Renal cortex interstitium (tissue), 11 donors: ENCODE results near the gene LIMCH1. TPM values are rescaled to one million over a fixed set of nuclear protein-coding genes. Genes with fewer than 3 reads are reported as not detected.
A peak's percentile ranks its signal among the peaks of the same experiment; 100 is the strongest.

Experiments
- DNase-seq, 11 donors: peaks; one replicate each; pipeline ENCODE4 v3.0.0-alpha.2; 2013; ENCODE audit warnings: low read depth in 9 of 11, low spot score in 4 of 11; ENCODE audit errors: extremely low read depth in 1 of 11
- polyA plus RNA-seq, 3 donors: library from polyadenylated mRNA; unstranded; fragments of 120-200 nt; gene quantifications; one replicate each; pipeline ENCODE4 v1.2.1, GENCODE V29; 2013; ENCODE audit not compliant: insufficient read length in 3 of 3

The LIMCH1 gene
- polyA plus RNA-seq, 3 donors = 92.8 to 110 (median 108) TPM

DNA sequence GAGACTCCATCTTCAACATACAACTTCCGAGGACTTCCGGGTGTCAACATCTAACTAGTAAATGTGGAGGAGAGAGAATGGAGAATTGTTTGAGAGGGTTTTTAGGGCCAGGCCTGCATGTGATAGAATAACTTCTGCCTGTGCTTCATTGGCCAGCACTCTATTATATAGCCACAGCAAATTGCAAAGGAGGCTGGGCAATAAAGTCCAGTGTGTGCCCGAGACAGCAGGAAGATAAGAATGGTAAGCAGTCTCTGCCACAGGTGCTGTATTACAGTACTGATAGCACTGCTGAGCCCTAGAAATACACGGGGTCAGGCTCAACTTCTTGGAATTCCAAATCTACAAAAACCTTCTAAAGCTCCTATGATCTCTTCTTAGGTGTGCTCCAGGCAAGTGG, 20.8 kb upstream of the LIMCH1 start:
- no peak for DNase-seq

DNA sequence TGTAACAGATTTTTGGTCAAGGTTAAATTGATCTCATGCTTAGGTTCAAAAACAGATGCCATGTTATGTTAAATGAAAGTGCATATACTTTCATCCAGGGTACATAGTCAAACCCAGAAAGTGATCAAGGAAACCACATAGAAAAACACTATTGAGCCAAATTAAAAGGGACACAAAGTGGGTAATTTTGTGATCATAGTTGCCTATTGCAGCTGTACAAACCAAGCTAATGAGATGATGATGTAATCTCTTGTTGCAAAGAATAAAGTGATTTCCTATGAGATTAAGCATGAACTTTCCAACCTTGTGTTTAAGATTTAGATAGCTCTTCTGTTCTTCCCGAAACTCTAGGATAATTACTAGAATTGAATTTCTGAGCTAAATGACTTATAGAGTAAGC, 20.2 kb upstream of the LIMCH1 start:
- DNase-seq = no peak

DNA sequence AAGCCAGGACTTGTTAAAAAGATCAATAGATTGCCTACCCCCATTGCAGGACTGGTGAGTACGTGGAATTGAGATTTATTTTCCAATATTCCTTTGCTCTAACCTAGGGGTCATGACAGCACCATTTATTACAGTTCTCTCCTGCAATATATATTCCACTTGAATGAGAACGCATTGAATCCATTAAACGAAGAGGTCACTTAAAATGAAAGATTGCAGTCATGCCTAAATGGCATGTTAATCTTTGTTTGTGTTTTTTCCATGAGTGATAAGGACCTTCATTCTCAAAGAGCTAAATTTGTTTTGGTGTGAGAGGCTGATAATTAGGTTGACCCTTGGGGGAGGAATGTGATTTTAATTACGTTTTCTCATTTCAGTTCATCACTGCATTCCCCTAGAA, 13.5 kb upstream of the LIMCH1 start:
- DNase-seq = no peak

DNA sequence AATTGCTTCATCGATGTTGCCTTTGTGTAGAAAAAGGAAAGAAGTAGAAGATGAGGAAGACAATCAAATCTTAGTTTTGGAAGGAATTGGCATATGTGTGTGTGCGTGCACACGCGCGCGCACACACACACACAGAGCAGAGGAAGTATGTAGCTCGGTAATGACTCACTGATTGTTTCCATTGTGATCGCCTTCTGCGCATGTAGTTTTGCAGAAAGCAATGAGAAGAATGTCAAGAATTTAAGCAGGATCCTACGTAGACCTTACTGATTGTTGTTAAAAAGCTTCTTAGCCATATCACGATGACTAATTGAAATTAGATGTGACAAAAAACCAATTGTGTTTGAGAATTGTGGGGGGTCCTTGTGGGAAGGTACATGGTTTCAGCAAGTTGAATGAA, 12.8 kb upstream of the LIMCH1 start:
- peak in 2 of 11 donors; percentile 34 to 46 for DNase-seq

DNA sequence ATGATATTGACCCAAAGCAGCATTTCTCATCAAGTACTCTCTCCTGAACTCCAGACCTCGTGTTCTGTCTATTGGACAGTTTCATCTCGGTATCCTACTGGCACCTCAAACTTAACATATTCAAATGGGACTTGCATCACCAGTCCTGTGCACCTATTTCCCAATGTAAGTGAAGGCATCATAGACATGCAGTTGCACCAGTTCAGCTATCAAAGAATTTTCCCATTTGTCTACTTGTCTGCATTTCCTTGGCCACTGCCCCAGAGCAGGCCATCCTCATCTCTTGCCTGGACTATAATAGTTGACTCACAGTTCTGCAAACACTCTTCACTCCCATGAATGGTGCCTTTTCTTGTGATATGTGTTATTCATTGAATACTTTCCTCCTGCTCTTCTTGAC, 11.3 kb upstream of the LIMCH1 start:
- DNase-seq = no peak

DNA sequence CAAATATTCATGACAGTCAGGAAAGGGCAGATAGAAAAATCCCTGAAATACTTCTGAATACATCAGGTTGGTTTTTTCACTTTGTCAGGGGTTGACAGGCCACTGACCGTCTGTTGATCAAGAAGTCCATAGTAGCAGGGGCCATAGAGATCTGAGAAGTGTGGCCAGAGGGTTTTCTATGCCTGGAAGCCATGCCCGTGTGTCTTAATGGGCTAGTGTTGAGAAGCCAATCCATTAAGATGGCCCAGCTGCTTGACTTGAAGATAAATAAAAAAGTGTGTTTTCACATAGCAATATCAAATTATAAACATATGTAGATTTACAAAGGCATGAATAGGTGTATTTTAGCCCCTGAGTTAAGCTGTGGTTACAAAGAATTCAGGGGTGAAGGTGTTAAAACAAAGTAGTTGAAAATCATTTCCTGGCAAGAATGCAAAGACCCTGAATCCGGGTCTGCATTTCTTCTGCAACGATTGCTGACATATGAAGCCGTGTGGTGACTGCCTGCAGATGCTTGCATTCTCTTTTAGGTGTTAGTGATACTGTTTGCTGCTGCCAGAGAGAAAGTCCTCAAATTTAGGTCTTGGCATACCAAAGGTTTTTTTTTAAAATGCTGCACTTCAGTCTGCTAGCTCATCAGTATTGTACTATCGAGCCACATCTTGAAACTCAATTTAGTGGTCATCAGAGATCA, 9.3 kb upstream of the LIMCH1 start:
- no peak for DNase-seq

DNA sequence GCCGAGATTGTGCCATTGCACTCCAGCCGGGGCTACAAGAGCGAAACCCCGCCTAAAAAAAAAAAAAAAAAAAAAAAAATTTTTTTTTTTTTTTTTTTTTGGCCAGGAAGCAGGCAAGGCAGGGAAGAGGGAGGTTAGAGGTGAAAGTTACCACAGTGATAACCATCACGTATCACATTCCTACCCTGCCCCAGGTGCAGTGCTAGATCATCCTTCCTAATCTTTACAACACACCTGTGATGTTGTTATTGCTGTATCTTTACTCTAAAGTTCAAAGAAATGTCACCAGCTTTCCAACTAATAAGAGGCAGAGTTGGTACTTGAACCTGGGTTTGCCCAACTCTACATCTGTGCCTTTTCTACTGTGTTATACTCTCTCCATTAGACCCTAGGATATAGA, 7.2 kb upstream of the LIMCH1 start:
- DNase-seq = no peak

DNA sequence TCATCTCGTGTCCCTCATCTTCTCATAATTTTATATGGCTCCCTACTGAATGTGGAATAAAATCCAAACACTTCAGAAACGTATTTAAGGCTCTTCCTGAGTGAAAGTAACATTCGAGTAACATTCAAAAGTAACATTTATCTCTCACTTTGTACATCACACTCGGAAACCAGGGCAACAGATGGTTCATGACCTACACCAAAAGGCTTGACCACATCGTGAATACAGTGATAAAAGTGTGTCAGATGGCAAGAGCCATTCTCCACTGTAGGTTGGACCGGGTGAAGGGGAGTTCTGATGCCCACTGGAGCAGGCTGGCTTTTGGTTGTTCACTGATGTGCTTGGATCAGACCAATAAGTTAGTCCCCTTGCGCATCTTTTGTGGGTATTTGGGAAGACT, 5.6 kb upstream of the LIMCH1 start:
- no peak for DNase-seq

DNA sequence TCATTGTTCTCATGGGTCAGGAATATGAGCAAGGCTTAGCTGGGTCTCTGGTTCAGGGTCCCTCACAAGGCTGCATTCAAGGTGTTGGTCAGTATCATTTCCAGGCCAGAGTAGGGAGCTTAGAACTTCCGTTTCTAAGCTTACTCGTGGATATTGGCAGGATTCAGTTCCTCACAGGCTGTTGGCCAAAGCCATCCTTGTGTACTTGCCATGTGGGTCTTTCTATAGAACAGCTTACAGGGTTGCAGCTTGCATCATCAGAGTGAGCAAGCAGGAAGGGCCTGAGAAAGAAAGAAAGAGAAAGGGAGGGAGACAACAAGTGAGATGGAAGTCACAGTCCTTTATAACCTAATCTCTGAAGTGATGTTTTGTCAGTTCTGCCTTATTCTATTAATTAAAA, 5.1 kb upstream of the LIMCH1 start:
- DNase-seq = no peak

DNA sequence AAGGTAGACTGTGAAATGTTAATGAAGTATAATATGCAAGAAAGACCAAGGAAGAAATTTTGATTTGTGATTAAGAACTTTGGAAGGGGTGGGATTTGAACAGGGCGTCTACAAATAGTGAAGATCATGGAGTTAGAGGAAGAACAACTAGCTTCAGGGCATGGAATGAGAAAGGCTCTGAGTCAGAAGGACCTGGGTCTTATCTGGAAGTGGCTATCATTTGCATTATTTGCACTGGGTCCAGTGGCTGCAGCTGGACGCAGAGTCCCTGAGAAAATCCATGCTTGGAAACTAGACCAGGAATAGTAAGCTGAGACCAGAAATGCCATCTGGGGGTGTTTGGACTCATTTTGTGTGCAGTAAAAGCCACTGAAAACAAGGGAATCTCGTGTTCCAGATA, 4.3 kb upstream of the LIMCH1 start:
- DNase-seq = no peak

DNA sequence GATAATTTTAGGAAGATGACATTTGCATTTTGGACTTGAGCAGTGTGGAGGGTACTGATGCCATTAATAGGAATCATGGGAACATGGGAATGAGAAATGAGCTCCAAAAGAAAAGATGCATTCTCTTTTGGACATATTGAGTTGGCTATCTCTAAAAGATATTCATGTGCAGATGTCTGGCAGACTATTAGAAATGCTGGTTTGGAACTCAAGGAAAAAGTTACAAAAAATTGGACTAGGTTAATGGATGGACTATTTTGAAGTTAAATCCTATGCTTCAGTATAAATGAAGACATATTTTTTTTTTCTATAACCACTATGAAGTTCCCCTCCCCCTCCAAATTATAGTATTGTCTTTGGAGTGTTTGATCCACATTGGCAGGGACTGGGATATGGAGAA, 3.6 kb upstream of the LIMCH1 start:
- DNase-seq = no peak

DNA sequence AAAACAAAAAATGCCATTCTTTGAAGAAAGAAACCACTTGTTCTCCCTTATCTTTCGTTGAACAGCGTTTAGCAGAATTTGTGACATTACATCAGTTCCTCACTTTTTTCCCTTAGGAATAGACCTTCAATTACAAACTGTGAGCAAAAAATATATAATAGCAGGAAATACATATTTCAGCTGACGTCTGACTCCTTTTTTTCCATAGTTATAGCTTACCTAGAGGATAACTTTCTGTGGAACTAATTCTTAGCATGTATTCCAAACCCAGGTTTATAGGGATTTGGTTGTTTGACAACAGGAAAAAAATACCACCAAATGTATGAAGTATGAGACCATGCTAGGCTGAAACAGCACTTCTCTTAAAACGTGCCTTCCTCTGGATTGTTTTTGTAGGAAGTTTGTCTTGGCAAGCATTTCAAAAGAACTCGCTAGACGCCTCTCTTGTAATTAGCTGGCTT, 2.0 kb upstream of the LIMCH1 start:
- no peak for DNase-seq

DNA sequence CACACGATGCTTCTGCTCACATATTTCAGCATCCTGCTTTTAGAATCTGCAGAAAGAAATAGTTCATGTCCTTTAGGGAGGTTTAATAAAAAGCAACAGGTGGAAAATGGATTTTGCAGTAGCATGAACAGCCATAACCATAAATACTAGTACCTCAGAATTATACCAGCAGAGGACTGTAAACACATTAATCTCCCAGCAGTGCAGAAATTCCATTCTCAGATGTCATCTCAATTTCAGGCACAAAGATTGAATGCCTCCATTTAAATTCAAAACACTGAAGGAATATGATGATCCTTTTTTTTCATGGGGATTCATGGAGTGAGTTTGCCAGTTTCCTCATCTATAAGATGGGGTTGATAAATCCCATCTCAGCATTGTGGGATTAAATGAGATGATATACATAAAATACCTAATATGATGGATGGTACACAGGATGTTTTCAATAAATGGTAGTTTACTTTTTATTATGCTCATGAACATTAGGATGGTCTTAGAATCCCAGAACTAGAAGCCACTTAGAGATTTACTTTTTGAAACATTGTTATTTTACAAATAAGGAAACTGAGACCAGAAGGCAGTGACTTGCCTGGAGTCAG, 566 bp upstream of the LIMCH1 start:
- DNase-seq = no peak

DNA sequence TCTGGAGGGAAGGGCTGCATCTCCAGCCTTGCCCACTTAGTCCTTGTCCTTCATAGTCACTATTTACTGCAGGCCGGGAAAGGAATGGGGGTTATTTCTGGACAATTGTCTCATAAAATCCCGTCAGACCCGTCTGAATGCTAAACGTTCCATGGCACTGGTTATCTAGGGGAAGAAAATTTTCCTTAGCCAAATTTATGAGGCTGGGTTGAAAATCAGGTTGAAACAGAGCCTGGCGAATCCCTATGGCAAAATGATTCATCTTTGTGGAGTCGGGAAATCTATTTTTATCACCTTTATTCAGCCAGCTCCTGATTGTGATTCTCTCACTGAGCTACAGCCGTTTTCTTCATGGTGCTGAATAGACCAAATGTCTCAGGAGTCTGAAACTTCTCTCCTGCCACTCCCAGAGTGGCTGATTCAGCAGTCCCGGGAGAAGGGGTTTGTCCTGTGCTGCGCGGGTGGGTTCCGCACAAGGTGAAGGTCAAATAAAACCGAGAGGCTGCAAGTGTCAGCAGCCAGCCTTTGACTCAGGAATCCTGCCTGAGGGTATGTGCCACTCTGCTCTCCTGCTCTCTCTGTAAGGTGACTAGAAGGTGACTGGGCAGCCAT, 1.0 kb downstream of the LIMCH1 start:
- DNase-seq = no peak

DNA sequence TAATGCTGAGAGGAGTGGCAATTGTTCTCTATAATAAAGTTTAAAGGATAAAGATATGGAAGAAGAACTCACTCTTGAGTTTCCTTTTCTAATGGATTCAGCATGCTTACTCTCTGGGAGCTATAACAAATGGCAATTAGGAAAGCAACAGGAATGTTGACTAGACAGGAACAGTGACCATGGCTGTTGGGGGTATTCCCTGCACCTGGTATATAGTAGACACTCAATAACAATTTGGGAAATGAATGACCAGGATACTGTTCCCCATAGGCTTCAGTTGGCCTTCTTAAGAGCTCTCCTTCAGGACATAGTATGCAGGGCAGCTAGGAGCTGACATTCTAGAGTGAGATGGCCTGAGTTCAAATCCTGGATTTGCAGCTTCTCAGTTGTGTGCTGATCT, 1.8 kb downstream of the LIMCH1 start:
- DNase-seq = no peak

DNA sequence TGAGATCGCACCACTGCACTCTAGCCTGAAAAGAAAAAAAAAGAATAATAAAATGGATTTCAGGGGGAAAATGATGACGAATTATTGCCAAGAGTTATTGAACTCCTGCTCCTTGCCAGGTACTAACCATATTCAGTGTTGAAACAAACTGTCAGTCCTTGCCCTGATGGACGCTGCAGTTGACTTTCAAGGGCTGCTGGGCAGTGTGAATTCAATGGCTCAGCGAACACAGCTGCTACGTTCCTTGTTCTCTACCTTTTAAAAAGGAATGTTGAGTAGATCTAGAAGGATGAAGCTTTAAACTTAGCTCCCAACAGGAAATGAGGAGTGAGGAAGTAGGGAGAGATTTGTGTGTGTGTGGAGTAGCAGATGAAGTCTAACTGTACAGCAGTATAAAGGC, 2.7 kb downstream of the LIMCH1 start:
- DNase-seq = no peak

DNA sequence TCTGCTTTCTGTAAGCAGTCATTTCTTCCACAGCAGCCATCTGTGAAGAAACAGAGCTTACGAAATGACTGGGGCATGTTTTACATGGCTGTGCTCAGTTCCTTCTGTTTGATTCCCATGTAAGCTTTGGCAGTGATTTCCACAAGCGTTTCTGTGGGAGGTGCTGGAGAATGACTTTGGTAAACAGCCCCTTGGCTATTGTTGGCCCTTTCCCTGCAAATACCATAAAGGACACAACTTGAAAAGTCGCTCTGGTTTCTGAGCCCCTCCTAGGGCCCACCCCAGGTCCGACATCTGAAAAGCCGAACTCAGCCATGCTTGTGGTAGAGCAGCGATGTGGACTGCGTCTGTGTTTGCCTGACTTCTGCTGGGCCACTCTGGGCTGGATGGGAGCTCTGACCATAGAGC, 3.7 kb downstream of the LIMCH1 start:
- DNase-seq = no peak

DNA sequence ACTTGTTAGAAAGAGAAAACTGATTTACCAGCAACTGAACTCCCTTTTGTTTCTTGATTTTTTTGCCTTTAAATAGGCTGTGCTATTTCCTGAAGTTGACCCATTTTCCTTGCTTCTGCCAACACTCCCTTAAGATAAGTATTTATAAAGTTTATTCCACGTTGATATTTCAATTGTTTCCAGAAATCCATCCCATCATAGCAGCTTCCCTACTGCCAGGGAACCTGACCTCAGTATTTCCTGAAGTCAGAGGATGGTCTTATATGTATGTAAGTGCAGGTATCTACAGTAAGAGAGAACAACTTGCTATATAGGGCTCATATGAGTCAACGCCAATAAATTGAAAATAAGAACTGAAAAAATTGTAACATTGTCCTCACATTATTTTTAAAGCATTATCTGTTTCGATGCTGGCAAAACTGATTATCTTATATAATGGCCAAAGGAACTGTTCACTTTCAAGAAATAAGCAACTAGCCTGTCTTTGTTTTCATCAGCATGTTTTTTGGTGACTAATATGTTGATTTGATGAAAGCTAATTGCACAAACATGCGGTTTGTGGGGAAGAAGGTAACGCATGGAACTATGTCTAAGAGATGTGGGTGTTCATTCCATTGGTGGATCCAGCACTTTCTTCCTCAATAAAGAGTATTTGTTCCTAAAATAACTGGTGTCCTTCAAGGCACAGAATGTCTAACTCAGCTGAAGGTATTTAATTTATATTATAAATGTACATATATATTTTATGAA, 4.7 kb downstream of the LIMCH1 start:
- no peak for DNase-seq

DNA sequence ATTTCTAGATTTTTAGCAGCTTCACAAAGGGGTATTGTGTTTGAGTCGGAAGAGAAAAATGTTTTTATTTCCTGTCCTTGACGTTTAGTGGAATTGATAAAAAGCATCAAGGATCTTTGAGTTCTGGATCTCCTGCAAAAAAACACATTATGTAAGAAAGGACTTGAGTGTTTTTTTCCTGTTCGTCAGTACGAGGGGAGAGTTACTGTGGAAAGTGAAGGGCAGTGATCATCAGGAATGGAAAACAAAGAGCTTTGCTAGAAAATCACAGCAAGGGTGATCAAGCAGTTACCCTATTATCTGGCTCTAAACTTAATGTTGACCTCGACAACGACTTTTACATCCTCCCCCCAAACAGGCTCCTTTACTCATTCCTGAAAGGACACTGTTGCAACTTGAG, 7.3 kb downstream of the LIMCH1 start:
- no peak for DNase-seq

DNA sequence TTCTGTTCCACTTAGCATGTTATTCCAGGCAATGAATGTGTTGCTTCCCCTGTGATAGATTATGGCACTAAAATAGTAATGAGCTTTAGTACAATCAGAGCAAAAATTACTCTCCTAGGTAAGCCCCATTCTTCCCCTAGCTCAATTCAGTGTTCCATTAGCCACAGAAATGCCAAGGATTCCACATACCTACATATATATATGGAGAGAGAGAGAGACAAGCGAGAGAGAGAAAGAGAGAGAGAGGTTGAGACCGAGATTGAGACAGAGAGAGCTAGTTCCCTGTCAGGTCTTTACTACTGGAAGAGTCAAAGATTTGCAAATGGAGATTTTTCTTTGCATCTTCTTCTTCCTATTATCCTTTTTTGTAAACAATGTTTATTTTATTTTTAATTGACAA, 8.7 kb downstream of the LIMCH1 start:
- DNase-seq = no peak
